HG03457 (cell line): ENCODE data around the gene CEP70.
"Not testable (repeated sequence)": the region's sequence is repeated elsewhere in the genome, so short reads cannot be mapped to it uniquely, and the experiment has no call there.

Source experiments
- ATAC-seq: cut with Tn5 transposase; IDR thresholded peaks from one replicate; pipeline ENCODE4 v1.9.1; 2021; ENCODE audit warnings: moderate number of reproducible peaks; ENCODE audit not compliant: unreplicated experiment

The CEP70 gene

DNA sequence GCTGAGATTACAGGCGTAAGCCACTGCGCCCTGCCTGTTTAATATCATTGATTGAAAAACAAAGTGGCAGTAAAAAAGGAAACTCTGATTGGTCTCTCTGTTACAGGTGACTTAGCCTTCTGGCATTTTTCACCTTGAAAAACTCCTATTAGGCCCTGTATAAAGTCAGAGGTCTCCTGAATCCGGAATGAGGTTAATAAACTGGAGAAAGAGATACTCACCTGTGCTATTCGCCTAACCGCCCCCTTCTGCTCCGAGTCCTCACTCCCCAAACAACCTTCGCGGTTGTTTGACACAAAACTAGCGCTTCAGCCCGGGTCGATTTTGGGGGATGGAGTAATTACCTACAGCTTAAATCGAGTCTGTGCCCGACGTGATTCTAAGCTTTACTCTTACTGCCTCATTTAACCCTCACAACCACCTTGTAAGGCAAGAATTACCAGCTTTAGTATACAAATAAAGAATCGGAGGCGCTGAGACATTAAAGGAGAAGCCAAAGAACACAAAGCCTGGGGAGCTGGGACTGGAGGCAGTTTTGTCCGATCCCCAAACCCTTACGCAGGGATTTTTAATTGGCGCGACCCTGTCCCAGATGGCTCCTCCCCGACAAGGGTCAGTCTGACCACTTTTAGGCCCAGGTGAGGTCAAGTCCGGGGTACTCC lies 441 bp downstream of the CEP70 start:
- ATAC-seq: no peak

- ATAC-seq: no peak
These were observed 2.7 kb downstream of the CEP70 start for GRCh38 chr3:138591392-138591791.

GRCh38 chr3:138588445-138588844 lies 5.6 kb downstream of the CEP70 start:
- no peak for ATAC-seq

GRCh38 chr3:138587374-138587773 lies 6.7 kb downstream of the CEP70 start:
- ATAC-seq: no peak

- no peak for ATAC-seq
These were observed 15.0 kb downstream of the CEP70 start for GRCh38 chr3:138578961-138579574.

- ATAC-seq: peak; percentile 87
These were observed 15.9 kb downstream of the CEP70 start for GRCh38 chr3:138578141-138578540.

- no peak for ATAC-seq
These were observed 20.9 kb downstream of the CEP70 start for GRCh38 chr3:138573138-138573537.

- ATAC-seq: not testable (repeated sequence)
These were observed 24.4 kb downstream of the CEP70 start for GRCh38 chr3:138569624-138570023.

DNA sequence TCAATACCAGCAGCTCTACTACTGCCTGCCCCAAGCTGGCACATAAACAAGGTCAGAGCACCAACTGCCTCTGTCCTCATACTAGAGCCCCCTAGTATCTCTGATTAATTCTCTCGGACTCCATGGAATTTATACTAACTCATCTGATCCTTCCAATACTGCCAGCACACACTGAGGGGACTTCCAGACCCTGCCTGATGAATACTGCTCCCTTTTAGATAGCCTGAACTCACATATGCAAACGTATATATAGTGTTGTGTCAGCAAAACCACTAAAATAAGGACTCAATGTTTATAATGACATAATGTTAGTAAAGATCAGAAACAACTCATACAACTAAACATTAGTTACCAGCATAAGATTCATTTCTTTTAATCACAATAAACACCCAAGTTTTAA lies 25.0 kb downstream of the CEP70 start:
- ATAC-seq: no peak

DNA sequence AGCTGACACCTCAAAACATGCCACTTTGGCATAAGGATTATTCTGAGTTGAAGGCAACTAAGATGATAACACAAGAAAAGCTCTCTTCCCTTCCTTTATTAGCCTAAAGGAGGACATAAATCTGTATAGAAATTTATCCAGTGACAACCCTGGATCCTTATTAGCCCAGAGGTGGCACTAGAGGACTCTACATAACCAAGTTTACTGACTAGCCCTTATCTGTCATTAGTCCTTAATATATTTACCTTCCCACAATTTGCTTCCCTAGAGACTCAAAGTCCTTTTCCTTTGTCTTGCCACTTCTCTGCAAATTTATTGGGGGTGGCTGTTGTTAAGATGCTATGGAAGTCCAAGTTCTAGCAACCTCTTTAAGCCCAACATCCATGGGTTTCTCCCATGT lies 26.7 kb downstream of the CEP70 start:
- no peak for ATAC-seq

- not testable (repeated sequence) for ATAC-seq
These were observed 27.8 kb downstream of the CEP70 start for GRCh38 chr3:138566293-138566692.

- ATAC-seq: not testable (repeated sequence)
These were observed 31.2 kb downstream of the CEP70 start for GRCh38 chr3:138562902-138563301.

DNA sequence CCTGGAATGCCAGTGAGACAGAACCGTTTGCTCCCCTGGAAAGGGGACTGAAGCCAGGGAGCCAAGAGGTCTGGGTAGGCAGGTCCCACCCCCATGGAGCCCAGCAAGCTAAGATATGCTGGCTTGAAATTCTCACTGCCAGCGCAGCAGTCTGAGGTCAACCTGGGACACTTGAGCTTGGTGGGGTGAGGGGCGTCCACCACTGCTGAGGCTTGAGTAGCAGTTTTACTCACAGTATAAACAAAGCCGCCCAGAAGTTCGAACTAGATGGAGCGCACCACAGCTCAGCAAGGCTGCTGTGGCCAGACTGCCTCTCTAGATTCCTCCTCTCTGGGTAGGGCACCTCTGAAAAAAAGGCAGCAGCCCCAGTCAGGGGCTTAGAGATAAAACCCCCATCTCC lies 33.6 kb downstream of the CEP70 start:
- no peak for ATAC-seq

DNA sequence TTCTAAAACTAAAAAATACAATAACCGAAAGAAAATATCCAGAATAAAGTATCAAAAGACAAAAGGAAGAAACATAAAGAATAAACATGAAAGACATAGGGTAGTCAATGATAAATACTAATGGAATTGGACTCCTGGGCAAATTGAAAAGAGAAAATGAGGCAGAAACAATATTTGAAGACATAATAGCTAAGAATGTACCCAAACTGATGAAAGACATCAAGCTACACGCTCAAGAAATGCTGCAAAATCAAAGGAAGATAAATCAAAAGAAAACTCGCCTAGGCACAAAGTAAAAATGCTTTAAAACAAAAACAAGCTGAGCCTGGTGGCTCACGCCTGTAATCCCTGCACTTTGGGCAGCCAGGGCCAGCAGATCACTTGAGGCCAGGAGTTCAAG lies 34.9 kb downstream of the CEP70 start:
- ATAC-seq: no peak

DNA sequence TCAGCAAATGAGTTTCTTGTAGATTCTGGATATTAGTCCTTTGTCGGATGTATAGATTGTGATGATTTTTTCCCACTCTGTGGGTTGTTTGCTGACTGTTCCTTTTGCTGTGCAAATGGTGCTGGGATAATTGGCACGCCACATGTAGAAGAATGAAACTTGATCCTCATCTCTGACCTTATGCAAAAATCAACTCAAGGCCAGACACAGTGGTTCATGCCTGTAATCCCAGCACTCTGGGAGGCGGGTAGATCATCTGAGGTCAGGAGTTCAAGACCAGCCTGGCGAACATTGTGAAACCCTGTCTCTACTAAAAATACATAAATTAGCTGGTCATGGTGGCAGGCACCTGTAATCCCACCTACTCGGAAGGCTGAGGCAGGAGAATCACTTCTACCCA lies 39.3 kb downstream of the CEP70 start:
- not testable (repeated sequence) for ATAC-seq

- ATAC-seq: not testable (repeated sequence)
These were observed 43.1 kb downstream of the CEP70 start for GRCh38 chr3:138550958-138551357.

DNA sequence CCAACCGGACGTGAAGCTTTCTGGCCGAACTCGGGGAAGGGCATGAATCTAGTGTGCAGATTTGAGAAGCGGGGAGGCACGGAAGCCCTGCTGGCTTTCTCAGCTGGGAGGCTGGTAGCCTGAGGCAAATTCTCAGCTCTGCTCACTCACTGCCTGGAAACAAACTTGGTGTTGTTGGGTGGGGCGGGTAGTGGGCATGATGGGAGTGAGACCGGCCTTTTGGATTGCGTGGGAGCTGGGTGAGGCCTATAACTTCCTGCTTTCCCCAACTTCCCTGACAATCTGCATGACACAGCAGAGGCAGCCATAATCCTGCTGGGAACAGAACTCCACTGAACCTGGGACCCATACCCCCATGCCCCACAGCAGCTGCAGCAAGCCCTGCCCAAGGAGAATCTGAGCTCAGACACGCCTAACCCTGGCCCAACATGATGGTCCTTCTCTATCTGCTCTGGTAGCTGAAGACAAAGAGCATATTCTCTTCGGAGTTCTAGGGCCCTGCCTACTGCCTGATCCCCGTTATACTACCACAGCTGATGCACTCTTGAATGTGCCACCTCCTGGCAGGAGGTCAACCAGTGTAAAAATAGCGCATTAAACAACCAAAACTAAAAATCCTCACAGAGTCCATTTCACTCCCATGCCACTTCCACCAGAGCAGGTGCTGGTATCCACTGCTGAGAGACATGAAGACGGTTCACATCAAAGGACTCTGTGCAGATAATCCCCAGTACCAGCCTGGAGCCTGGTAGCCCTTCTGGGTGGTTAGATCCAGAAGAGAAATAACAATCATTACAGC lies 44.7 kb downstream of the CEP70 start:
- ATAC-seq: no peak

DNA sequence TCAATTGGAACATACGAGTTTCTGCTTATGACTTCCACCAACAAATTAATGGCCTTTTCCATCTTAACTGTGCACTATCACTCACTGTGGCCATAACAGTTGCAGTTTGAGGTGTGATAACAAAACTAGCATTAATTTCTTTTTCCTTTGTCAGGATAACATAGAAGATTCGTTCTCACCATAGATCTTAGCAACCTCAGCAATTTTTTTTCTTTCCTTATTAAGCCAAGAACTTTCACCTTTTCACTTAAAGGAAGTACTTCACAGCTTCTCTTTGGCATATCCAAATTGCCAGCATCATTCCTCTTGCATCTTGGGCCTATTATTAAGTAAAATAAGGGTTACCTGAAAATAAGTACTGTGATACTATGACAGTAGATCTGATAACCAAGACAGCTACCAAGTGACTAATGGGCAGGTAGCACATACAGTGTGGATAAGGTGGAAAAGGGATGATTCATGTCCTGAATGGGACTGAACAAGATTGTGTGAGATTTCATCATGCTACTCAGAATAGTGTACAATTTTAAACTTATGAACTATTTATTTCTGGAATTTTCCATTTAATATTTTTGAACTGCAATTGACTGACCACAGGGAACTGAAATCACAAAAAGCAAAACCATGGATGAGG lies 46.6 kb downstream of the CEP70 start:
- ATAC-seq: no peak

DNA sequence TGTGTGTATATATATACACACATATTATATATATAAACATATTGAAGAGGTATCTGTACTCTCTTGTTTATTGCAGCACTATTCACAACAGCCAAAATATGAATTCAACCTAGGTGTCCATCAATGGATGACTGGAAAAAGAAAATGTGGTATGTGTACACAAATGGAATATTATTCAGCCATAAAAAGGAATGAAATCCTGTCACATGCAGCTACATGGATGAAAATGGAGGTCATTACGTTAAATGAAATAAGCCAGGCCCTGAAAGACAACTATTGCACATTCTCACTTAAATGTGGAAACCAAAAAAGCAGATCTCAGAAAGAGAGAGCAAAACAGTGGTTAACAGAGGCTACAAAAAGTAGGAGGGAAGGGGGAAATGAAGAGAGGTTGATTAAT lies 49.5 kb downstream of the CEP70 start:
- no peak for ATAC-seq

DNA sequence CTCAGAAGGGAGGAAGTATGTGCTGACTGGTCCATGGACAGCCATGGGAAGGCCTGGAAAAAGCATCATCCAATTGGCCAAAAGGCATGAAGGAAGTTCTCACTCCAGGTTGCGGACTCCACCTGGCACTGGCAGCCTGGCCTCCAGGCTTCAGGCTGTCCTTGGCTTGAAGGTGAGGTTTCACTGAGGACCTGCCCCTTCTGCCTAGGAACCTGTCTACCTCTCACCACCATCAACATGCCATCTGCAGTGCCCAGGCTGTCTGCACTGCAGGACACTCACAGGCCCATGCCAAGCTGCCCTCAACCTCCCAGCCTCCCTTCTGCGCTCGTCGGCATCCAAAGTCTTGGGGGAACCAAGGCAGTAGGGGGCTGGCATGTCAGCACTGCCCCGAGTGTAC lies 51.1 kb downstream of the CEP70 start:
- no peak for ATAC-seq

DNA sequence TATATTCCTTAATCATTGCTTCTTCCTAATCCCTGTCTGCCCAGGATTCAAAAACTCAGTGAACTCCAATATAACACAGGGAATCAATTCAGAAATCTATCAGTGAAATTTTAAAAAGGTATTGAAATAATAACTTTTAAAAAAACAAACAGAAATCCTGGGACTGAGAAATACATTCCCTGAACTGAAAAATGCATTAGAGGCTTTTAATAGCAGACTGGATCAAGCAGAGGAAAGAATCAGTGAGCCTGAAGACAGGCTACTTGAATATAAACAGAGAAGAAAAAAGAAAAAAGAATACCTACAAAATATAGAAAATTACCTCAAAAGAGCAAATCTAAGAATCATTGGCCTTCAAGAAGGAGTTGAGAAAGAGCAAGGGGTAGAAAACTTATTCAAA lies 54.7 kb downstream of the CEP70 start:
- no peak for ATAC-seq

- not testable (repeated sequence) for ATAC-seq
These were observed 72.6 kb downstream of the CEP70 start for GRCh38 chr3:138521445-138521844.
